ENCODE data around the gene PSMC6.

The PSMC6 gene

GRCh38 chr14:52776816-52777215 lies 69.8 kb downstream of the PSMC6 start:
- no peak for TF ChIP-seq CTCF (IDR thresholded peaks at IDR 0.05; ENCODE audit: borderline replicate concordance, control extremely low read depth, extremely low read depth, insufficient read depth, missing control alignments)
- in situ Hi-C loops (cut with MboI; ENCODE audit: low sequenced_read_pairs, unreplicated experiment) = no loop called here
- DNase-seq (ENCODE audit: low spot score) = no peak

All from GM13976 (cell line).